Activated naive CD4-positive, alpha-beta T cell treated with anti-CD3 and anti-CD28 coated beads, Interleukin-2, amount 10 ng/mL, durations not matched to agents 7 days and 5 days (primary cell): ENCODE measurements around the gene SUMO2.
"Not testable (repeated sequence)": the region's sequence is repeated elsewhere in the genome, so short reads cannot be mapped to it uniquely, and the experiment has no call there.

Experiments
- CTCF ChIA-PET: fragments of 350-600 bp; sonication (Branson Sonifier 250); formaldehyde crosslinking; loops from one replicate; lab custom pipeline; 2021; ENCODE audit warnings: antibody characterized with exemption; lab: Charles Lee
- DNase-seq: peaks from one replicate; pipeline ENCODE4 v3.0.0-alpha.2; 2020
- H3K27ac Mint-ChIP-seq: one replicate; pipeline ENCODE4 v1.8.0; 2021; ENCODE audit warnings: mild to moderate bottlenecking, moderate library complexity, mixed read lengths
- H3K27me3 Mint-ChIP-seq: one replicate; pipeline ENCODE4 v1.8.0; 2021; ENCODE audit warnings: mild to moderate bottlenecking, mixed read lengths
- H3K36me3 Mint-ChIP-seq: one replicate; pipeline ENCODE4 v1.8.0; 2021; ENCODE audit warnings: mixed read lengths
- H3K4me1 Mint-ChIP-seq: one replicate; pipeline ENCODE4 v1.8.0; 2021; ENCODE audit warnings: mixed read lengths
- H3K4me3 Mint-ChIP-seq: one replicate; pipeline ENCODE4 v1.8.0; 2021; ENCODE audit warnings: mild to moderate bottlenecking, moderate library complexity, mixed read lengths
- H3K9me3 Mint-ChIP-seq: one replicate; pipeline ENCODE4 v1.8.0; 2021; ENCODE audit warnings: mixed read lengths

The SUMO2 gene

DNA sequence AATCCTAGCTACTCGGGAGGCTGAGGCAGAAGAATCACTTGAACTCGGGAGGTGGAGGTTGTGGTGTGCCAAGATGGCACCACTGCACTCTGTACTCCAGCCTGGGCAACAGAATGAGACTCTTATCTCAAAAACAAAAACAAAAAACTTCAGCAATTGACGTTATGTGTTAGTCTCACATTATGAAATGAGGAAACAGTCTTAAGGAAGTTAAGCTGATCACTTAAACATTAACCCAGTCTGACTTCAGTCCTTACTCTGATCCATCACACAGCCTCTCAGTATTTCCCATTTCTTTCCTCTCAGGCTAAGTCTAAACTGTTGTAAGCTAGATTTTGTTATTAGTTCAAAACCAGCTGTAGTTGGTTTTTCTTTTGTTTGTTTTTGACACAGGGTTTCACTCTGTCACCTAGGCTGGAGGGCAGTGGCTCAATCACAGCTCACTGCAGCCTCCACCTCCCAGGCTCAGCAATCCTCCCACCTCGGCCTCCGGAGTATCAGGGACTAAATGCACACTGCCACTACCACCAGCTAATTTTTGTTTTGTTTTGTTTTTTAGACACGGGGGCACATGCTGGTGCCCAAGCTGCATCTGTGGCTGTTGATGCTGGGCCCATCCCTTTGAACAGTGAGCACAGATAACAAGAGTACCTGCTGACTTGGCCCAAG, 34.7 kb downstream of the SUMO2 start:
- Mint-ChIP-seq H3K4me1 (peaks cover 39% of the 10 kb centered on the region), H3K27me3 (no peaks in the 10 kb centered on the region), H3K27ac (peak overlapping the region; percentile 67), H3K4me3 (no peak overlapping the region), H3K36me3 (peaks cover 64% of the 10 kb centered on the region), H3K9me3 (no peaks in the 10 kb centered on the region)
- CTCF ChIA-PET: interaction anchor here (0.6 to 2.7 kb wide), 6 partner anchors 20 to 187 kb away, joined by 3 to 9 read pairs (median 4); no protein-coding TSS in a partner anchor
- DNase-seq: no peak

DNA sequence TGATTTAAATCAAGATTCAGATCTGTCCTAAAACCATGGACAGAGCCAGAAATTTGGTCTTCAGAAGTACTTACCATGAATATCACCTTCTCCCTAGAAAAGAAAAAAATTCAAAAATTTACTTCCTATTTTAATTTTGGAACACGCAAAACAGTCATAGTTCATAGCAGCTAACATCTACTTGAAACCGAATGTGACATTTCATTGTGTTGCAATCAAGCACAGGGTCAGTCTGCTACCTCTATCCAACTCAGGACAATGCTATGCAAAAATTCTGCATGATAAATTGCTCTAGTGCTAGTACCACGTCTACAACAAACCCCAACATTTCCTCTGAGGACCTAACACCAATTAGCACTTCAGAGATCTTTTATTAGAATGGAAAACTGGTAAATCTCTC, 36.2 kb downstream of the SUMO2 start:
- no peak for DNase-seq
- H3K9me3 Mint-ChIP-seq: no peaks in the 10 kb centered on the region
- CTCF ChIA-PET: interaction anchor here (1.8 kb wide), 1 partner anchor 15 kb away, joined by 6 read pairs; the partner anchor contains the start of gene NT5C
- H3K4me3 Mint-ChIP-seq: no peak overlapping the region
- no peak overlapping the region for H3K27ac Mint-ChIP-seq
- H3K4me1 Mint-ChIP-seq: peaks cover 31% of the 10 kb centered on the region
- no peaks in the 10 kb centered on the region for H3K27me3 Mint-ChIP-seq
- H3K36me3 Mint-ChIP-seq: peaks cover 65% of the 10 kb centered on the region

GRCh38 chr17:75144816-75145512, 37.8 kb downstream of the SUMO2 start:
- Mint-ChIP-seq H3K27ac (peak overlapping the region; percentile 7), H3K36me3 (peaks cover 80% of the 10 kb centered on the region), H3K4me3 (no peak overlapping the region), H3K9me3 (no peaks in the 10 kb centered on the region), H3K27me3 (no peaks in the 10 kb centered on the region), H3K4me1 (peaks cover 41% of the 10 kb centered on the region)
- DNase-seq: no peak
- CTCF ChIA-PET: interaction anchor here (1.8 to 2.3 kb wide), 3 partner anchors 14 to 31 kb away, joined by 6 to 11 read pairs (median 10); partner anchors contain the start of gene NT5C

GRCh38 chr17:75142236-75142971, 40.4 kb downstream of the SUMO2 start:
- no peak overlapping the region for H3K4me3 Mint-ChIP-seq
- DNase-seq: no peak
- peaks cover 66% of the 10 kb centered on the region for H3K36me3 Mint-ChIP-seq
- peaks cover 26% of the 10 kb centered on the region for H3K4me1 Mint-ChIP-seq
- H3K27me3 Mint-ChIP-seq: no peaks in the 10 kb centered on the region
- CTCF ChIA-PET: interaction anchor here (0.8 to 2.6 kb wide), 4 partner anchors 10 to 30 kb away, joined by 3 to 7 read pairs (median 5); partner anchors contain the start of gene NT5C
- H3K27ac Mint-ChIP-seq: no peak overlapping the region
- H3K9me3 Mint-ChIP-seq: no peaks in the 10 kb centered on the region

DNA sequence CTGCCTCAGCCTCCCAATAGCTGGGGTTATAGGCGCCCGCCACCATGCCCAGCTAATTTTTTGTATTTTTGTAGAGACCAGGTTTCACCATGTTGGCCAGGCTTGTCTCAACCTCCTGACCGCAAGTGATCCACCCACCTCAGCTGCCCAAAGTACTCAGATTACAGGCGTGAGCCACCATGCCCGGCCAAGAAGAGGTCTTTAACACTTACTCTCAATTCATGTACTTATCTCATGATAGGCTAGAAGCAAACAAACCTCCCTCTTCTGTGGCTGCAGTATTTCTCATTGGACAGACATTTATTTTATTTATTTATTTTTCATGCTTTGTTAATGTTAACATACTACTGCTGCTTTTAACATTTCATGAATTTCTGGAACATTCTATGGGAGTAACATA, 44.2 kb downstream of the SUMO2 start:
- no peaks in the 10 kb centered on the region for H3K9me3 Mint-ChIP-seq
- no peak overlapping the region for H3K4me3 Mint-ChIP-seq
- CTCF ChIA-PET: interaction anchor here (1.3 to 1.5 kb wide), 2 partner anchors 25 to 79 kb away, joined by 3 to 6 read pairs; no protein-coding TSS in a partner anchor
- peaks cover 25% of the 10 kb centered on the region for H3K4me1 Mint-ChIP-seq
- no peaks in the 10 kb centered on the region for H3K27me3 Mint-ChIP-seq
- DNase-seq: no peak
- no peak overlapping the region for H3K27ac Mint-ChIP-seq
- peaks cover 52% of the 10 kb centered on the region for H3K36me3 Mint-ChIP-seq

- peaks cover 30% of the 10 kb centered on the region for H3K4me1 Mint-ChIP-seq
- not testable (repeated sequence) for H3K4me3 Mint-ChIP-seq, H3K27me3 Mint-ChIP-seq, DNase-seq, H3K27ac Mint-ChIP-seq, H3K9me3 Mint-ChIP-seq
- peaks cover 47% of the 10 kb centered on the region for H3K36me3 Mint-ChIP-seq
- CTCF ChIA-PET: interaction anchor here (1.0 kb wide), 1 partner anchor 102 kb away, joined by 3 read pairs; no protein-coding TSS in a partner anchor
These were observed 45.0 kb downstream of the SUMO2 start for GRCh38 chr17:75137762-75138161.

- no peak overlapping the region for H3K27ac Mint-ChIP-seq
- CTCF ChIA-PET: no interaction called here
- H3K4me3 Mint-ChIP-seq: no peak overlapping the region
- no peak for DNase-seq
- no peaks in the 10 kb centered on the region for H3K27me3 Mint-ChIP-seq
- peaks cover 36% of the 10 kb centered on the region for H3K36me3 Mint-ChIP-seq
- H3K9me3 Mint-ChIP-seq: no peaks in the 10 kb centered on the region
- H3K4me1 Mint-ChIP-seq: peaks cover 28% of the 10 kb centered on the region
These were observed 46.8 kb downstream of the SUMO2 start for GRCh38 chr17:75135946-75136345.

- H3K9me3 Mint-ChIP-seq: no peaks in the 10 kb centered on the region
- DNase-seq: no peak
- no peaks in the 10 kb centered on the region for H3K27me3 Mint-ChIP-seq
- no peak overlapping the region for H3K4me3 Mint-ChIP-seq
- CTCF ChIA-PET: no interaction called here
- peaks cover 27% of the 10 kb centered on the region for H3K4me1 Mint-ChIP-seq
- H3K36me3 Mint-ChIP-seq: peaks cover 35% of the 10 kb centered on the region
- peak overlapping the region; percentile 28 for H3K27ac Mint-ChIP-seq
These were observed 47.3 kb downstream of the SUMO2 start for GRCh38 chr17:75135452-75135851.

DNA sequence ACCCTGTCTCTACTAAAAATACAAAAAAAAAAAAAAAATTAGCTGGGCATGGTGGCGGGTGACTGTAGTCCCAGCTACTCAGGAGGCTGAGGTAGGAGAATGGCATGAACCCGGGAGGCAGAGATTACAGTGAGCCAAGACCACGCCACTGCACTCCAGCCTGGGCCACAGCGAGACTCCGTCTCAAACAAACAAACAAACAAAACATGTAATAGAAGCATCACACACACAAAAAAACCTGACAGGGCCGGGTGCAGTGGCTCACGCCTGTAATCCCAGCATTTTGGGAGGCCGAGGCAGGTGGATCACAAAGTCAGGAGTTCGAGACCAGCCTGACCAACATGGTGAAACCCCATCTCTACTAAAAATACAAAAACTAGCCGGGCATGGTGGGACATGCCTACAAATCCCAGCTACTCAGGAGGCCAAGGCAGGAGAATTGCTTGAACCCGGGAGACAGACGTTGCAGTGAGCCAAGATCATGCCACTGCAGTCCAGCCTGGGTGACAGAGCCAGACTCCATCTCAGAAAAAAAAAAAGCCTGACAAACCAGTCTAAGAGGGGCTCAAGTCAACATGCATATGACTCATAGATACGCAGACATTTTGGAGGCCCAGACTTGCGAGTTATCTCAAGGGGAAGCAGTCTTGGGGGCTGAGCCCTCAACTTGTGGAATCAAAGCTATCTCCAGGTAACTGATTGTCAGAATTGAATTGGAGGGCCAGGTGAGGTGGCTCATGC, 49.0 kb downstream of the SUMO2 start:
- Mint-ChIP-seq H3K4me1 (peaks cover 30% of the 10 kb centered on the region), H3K36me3 (peaks cover 31% of the 10 kb centered on the region)
- H3K27me3 Mint-ChIP-seq, H3K9me3 Mint-ChIP-seq, DNase-seq, H3K4me3 Mint-ChIP-seq, H3K27ac Mint-ChIP-seq: not testable (repeated sequence)
- CTCF ChIA-PET: interaction anchor here (12.7 kb wide), 1 partner anchor 20 kb away, joined by 164 read pairs; no protein-coding TSS in a partner anchor

DNA sequence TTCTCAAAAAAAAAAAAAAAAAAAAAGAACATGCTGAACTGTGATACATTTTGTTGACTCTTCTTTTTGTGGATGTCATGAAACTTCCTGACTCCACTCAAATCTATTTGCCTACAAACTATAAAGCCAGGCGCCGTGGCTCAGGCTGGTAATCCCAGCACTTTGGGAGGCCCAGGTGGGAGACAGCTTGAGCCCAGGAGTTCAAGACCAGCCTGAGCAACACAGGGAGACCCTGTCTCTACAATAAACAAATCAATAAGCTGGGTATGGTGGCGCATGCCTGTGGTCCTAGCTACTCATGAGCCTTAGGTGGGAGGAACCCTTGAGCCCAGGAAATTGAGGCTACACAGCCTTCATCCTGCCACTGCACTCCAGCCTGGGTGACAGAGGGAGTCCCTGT, 49.8 kb downstream of the SUMO2 start:
- Mint-ChIP-seq H3K4me3 (no peak overlapping the region), H3K9me3 (no peaks in the 10 kb centered on the region), H3K27ac (peak overlapping the region; percentile 58), H3K36me3 (peaks cover 31% of the 10 kb centered on the region), H3K4me1 (peaks cover 32% of the 10 kb centered on the region), H3K27me3 (no peaks in the 10 kb centered on the region)
- DNase-seq: no peak
- CTCF ChIA-PET: interaction anchor here (1.3 to 12.7 kb wide), 2 partner anchors 19 to 70 kb away, joined by 4 to 164 read pairs; no protein-coding TSS in a partner anchor

GRCh38 chr17:75132018-75133000, 50.5 kb downstream of the SUMO2 start:
- H3K27me3 Mint-ChIP-seq, H3K9me3 Mint-ChIP-seq, DNase-seq: not testable (repeated sequence)
- peaks cover 32% of the 10 kb centered on the region for H3K4me1 Mint-ChIP-seq
- H3K4me3 Mint-ChIP-seq: peak overlapping the region; percentile 88
- H3K27ac Mint-ChIP-seq: peak overlapping the region; percentile 85
- CTCF ChIA-PET: interaction anchor here (0.6 to 12.7 kb wide), 6 partner anchors 10 to 70 kb away, joined by 3 to 164 read pairs (median 4); no protein-coding TSS in a partner anchor
- H3K36me3 Mint-ChIP-seq: peaks cover 31% of the 10 kb centered on the region

GRCh38 chr17:75131278-75132017, 51.3 kb downstream of the SUMO2 start, which contains the start of gene NT5C:
TSS of gene NT5C (minus strand) at chr17:75131742. CDS start at chr17:75131707, 35 bp downstream.
- H3K36me3 Mint-ChIP-seq: peaks cover 25% of the 10 kb centered on the region
- no peaks in the 10 kb centered on the region for H3K27me3 Mint-ChIP-seq
- CTCF ChIA-PET: interaction anchor here (0.7 to 12.7 kb wide), 11 partner anchors 10 to 170 kb away, joined by 3 to 164 read pairs (median 3); no protein-coding TSS in a partner anchor
- DNase-seq: peak; percentile 81
- peaks cover 29% of the 10 kb centered on the region for H3K4me1 Mint-ChIP-seq
- no peaks in the 10 kb centered on the region for H3K9me3 Mint-ChIP-seq
- H3K4me3 Mint-ChIP-seq: peak within 1 kb of the TSS; percentile 88
- peak within 1 kb of the TSS; percentile 92 for H3K27ac Mint-ChIP-seq
